NCI-H2107 treated with DMSO at 0.1 percent for 48 hours (cell line): Measurements from ENCODE around the gene PDCD1.

ENCODE experiments used
- DNase-seq: peaks from one replicate; lab custom pipeline; 2025; ENCODE audit not compliant: unreplicated experiment; lab: John Stamatoyannopoulos, UW

Gene PDCD1

DNA sequence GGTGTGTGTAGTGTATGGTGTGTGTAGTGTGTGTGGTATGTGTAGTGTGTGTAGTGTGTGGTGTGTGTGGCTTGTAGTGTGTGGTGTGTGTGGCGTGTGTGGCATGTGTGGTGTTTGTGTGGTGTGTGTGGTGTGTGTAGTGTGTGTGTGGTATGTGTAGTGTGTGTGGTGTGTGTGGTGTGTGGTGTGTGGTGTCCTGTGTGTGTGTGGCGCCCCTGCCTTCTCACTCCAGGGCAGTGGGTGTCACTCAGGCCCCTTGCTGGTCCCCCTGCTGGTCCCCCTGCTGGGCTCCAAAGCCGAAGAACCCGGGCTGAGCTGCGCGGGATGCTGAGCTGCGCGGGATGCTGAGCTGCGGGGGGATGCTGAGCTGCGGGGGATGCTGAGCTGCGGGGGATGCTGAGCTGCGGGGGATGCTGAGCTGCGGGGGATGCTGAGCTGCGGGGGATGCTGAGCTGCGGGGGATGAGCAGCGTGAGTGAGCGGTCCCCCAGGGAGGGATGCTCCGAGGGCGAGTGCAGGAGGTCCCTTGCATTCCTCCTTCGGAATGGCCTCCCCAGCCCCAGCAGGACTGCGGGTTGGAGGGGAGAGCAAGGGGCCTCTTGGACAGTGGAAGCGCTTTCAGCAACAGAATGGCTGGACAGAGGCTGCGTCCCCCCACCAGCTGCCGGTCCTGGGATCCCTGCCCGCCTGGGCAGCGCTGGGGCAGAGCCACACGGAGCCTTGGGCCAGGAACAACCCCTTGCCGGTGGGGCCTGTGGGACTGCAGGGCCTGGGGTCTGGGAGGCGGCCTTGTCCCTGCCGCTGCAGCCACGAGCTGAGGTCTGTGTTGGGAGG is 7.5 kb upstream of the PDCD1 start:
- DNase-seq = no peak

DNA sequence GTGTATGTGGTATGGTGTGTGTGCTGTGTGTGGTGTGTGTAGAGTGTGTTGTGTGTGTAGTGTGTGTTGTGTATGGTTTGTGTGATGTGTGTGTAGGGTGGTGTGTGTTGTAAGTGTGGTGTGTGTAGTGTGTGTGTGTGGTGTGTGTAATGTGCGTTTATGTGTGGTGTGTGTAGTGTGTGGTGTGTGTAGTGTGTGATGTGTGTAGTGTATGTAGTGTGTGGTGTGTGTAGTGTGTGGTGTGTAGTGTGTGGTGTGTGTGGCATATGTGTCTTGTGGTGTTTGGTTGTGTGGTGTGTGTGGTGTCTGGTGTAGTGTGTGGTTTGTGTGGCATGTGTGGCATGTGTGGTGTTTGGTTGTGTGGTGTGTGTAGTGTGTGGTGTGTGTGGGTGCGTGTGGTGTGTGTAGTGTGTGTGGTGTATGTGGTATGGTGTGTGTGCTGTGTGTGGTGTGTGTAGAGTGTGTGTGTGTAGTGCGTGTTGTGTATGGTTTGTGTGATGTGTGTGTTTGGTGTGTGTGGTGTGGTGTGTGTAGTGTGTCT is 6.8 kb upstream of the PDCD1 start:
- no peak for DNase-seq

DNA sequence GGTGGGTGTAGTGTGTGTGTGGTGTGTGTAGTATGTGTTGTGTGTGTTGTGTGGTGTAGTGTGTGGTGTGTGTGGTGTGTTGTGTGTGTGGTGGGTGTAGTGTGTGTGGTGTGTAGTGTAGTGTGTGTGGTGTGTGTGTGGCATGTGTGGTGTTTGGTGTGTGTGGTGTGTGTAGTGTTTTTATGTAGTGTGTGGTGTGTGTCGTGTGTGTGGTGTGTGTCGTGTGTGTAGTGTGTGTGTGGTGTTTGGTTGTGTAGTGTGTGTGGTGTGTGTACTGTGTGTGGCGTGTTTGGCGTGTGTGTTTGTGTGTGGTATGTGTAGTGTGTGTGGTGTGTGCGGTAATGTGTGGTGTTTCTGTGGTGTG is 6.1 kb upstream of the PDCD1 start:
- no peak for DNase-seq

DNA sequence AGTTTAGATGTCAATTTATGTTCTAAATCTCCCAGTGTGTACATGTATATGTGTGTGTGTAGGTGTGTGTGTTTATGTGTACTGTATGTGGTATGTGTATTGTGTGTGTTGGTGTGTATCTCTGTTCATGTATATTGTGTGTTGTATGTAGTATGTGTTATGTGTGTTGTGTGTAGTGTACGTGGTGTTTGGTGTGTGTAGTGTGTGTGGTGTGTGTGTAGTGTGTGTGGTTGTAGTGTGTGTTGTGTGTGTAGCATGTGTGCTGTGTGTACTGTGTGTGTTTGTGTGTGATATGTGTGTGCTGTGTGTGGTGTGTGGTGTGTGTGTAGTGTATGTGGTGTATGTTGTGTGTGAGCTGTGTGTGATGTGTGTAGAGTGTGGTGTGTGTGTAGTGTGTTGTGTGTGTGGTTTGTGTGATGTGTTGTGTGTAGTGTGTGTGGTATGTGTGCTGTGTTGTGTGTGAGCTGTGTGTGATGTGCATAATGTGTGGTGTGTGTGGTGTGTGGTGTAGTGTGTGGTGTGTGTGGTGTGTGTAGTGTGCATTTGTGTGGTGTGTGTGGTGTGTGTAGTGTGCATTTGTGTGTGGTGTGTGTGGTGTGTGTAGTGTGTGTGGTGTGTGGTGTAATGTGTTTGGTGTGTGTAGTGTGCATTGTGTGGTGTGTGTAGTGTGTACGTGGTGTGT is 5.6 kb upstream of the PDCD1 start:
- no peak for DNase-seq

DNA sequence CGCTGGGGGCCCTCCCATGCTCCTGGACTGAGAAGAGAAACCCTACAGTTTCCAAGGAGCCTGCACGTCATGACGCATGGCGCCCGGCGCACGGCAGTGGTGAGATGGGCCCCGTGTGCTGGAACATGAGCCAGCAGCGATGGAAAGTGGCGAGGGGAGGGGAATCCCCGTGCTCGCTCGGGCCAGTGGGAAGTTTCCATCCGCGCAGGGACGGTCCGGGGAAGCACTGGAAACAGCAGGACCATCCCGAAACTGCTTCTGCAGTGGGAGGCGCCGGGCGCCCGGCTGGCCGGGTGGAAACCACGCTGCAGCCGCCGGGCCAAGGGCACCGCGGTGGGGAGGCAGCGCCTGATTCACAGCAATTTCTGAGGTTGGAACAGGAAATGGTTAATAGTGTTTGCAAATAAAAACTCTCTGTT is 4.9 kb upstream of the PDCD1 start:
- no peak for DNase-seq

DNA sequence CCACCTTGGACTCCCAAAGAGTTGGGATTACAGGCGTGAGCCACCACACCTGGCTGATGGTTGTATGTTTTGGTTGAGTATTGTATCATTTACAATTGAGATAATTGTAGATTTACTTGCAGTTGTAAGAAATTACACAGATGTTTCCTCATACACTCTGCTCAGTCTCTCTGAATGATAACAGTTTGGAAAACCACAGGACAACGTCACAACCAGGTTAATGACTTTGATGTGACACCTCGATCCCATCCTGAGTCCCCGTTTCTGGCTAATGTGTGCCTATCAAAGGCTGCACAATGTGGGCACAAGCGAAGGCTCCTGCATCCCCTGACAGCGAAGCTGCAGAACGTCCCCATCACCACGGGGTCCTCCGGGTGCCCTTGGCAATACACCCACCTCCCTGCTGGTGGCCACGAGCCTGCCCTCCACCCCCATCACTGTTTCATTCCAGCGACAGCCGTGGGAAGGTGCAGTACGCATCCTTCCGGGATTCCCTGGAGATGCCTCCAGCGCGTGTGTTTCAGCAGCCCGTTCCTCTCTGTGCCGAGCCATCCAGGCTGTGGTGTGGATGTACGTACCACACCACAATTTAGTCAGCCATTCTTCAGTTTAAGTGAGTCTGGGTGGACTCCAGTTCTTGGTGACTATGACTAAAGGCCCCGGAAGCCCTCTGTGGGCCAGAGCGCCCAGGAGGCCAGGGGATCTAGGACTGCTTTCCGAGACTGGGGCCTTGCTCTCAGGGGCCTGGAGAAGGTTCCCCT is 4.3 kb upstream of the PDCD1 start:
- no peak for DNase-seq

DNA sequence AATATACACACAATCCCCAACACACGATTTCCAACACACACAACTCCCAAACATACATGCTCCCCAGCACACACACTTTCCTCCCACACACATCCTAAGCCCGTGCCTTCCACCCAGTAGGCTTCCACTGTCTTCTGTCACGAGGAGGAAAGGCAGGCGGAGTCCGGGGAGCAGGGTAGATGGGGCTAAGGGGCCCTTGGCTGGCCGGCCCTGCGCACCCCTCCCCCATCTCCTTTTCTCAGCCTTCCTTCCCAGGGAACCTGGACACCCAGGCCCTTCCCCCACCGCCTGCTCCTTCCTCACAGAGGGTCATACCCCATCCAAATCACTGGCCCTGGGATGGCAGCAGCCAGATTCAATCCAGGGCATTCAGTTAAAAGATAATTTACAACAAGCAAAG is 3.4 kb upstream of the PDCD1 start:
- DNase-seq = no peak

DNA sequence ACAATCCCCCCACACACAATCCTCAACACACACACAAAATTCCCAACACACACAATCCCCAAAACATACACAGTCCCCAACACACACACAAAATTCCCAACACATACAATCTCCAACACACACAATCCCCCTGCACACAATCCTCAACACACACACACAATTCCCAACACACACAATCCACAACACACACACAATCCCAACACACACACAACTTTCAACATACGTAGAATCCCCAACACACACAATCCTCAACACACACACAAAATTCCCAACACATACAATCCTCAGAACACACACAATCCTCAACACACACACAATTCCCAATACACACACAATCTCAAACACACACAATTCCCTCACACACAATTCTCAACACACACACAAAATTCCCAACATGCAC is 2.6 kb upstream of the PDCD1 start:
- DNase-seq = no peak

DNA sequence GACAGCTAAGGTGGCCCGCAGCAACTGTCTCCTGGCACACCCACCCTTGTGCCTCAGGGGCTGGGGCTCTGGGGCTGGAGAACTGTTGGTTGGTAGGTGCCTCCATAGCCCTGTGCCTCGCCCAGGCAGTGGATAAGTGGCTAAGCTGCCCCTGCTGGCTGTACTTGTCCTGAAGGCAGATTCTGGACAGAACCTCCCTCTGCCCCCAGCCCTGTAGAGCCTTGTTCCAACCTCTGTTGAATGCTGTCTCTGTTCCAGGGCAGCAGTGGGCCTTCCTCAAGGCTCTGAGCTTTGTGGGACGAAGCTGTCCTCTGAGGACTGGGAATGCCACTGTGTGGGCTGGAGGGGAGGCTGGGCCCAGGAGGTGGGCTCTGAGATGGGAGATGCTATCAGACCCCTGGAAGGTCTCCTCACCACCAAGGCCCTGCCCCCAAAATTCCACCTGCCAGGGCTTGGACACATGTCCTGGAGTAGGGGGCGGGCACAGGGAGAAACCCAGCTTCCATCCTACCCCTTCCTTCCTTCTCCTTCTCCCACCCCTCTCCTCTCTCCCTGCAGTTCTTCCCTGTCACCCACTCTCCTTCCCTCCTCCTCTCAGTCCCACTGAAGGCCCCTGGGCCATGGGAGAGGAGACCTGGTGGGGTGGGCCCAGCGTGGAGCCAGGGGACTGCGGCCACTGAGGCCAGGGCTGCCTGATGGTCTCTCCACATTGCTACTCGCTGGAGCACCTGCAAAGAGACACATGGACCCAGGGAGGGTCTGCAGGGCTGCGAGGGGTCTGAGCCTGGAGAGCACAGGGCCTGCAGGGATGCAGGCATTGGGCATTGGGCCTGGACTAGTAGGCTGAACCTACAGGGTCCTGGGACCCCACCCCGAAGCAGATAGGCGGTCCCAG is 1.7 kb upstream of the PDCD1 start:
- DNase-seq = no peak

DNA sequence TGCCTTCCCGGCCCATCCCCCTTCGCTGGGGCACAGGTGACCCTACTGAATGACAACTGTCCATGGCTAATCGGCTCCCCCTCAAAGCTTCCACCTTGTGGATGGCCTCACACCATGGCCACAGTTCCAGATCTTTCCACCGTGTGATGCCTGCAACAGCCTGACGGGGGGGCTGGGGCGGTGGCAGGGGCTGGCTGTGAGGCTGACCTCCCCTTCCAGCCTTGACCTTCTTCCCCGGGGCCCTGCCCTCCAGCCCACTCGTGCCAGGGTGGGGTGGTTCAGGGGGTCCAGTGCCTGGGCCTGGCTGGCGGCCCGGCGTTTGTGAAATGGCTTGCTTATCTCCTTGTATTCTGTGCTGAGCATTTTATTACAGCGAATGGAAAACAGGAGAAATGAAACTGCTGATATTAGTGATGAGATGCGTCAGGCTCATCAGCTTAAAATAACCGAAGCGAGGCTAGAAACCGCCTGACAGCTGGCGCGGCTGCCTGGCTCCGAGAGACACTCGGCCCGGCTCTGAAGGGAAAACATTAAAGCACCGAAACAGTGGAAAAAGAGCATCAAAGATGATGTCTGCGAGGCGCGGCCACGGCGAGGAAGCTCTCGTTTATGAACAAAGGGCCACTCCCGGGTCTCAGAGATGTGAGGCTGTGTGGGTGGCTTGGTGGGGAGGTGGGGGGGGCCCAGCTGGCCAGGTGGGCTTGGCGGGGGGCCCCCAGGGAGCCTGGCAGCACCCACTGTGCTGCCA is 916 bp upstream of the PDCD1 start:
- no peak for DNase-seq

DNA sequence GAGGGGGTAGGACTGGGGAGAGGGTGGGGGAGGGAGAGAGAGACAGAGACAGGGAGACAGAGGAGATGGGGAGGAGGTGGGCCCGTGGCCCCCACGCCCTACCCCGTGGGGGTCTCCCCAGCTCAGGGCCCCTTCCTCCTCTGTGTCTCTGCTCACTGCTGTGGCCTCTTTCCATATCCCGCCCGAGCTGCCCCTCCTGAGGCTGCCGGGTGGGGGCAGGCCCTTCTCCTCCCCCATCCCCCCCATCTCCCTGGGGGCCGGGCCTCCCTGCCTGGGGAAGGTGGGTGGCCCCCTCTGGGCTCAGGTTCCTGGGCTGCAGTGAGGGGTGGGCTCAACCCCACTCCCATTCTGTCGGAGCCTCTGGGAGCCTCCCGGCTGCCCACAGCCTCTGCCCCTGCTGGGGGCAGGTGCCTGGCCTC is 332 bp upstream of the PDCD1 start:
- no peak for DNase-seq

DNA sequence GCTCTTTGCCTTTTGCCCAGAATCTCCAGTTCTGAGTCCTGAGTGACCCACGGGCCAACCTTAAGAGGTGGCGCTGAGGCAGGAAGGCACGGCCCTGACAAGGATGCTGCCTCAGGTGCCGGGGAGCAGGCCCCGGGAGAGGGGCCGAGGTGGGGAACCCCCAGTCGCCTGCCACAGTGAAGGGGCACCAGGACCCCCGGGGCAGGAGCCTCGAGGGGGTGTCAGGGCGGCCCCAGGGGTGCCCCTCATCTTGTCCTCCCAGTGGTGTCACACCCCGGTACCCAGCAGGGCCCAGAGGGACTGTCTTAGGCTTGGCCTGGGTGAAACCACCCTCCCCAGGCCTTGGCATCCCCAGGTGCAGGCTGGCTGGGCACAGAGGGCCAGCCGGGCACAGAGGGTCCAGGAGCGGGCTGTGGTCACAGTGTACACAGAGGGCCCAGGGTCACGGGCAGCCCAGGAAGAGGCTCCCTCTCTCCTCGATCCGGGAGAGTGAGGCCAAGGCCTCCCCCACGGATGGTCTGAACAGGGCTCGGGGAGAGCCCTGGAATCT is 1.0 kb downstream of the PDCD1 start:
- no peak for DNase-seq

DNA sequence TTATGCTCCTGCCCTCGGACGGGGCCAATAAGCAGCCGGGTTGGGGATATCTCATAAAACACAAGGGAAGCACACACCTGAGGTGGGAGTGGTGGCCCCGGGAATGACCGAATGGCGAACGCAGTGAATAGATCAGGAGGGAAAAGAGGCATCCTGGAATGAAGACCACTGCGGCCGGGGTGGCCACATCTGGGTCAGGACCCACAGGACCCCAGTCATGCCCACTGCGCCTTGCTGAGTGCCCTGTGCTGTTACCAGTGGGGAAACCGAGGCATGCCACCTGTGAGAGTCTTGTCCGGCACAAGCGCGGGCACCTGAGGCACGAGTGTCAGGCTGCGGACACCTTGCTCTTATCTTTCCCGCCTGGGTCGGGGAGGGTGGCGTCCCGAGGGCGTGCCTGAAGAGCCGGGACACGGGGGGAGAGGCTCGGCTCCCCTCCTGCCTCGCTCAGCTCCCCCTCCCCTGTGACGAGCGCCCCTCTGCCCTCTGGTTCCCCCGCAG is 1.6 kb downstream of the PDCD1 start:
- DNase-seq = no peak

DNA sequence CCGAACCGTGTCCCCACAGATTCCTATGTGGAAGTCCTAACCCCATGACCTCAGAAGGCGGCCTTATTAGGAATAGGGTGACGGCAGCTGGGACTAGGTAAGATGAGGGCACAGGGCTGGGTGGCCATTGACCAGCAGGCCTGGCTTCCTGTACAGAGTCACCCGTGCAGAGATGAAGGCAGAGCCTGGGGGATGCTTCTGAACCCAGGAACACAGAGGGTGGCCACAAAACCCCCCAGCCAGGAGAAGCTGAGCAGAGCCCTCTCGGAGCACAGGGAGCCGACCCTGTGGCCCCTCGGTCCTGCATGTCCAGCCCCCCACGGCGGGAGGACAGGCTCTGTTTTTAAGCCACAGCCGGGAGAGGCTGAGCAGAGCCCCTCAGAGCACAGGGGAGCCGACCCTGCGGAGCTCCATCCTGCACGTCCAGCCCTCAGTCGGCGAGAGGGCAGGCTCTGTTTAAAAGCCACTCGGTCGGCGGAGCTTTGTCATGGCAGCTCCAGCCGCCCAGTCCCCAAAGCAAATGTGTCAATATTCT is 2.7 kb downstream of the PDCD1 start:
- DNase-seq = no peak

DNA sequence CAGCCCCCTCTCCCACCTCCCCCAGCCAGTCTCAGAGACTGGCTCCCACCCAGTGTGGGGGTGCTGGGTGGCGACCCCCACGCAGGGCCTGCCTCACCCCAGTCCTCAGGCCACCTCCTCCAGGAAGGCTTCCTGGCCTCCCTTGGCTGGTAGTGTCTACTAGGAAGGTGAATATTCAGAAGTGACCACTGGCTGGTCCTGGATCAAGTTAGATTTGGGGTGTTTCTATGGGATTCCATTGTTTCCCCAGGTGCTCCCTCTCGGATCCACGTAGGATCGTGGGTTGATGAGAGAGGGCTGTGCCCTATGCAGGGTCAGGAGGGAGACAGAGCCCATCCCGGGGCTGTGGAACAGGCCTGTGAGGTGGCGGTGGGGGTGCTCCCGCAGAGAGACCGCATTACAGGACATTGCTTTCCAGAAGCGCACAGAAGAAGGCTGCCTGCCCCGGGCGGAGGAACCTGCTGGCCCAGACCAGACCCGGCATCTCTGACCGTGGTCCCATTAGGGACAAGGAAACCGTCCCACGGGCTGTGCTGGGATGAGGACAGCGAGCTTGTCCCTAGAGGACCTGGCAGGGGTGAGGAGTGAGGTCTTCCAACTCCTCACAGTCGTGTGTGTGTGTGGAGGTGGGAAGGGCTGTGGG is 3.3 kb downstream of the PDCD1 start:
- DNase-seq = no peak

DNA sequence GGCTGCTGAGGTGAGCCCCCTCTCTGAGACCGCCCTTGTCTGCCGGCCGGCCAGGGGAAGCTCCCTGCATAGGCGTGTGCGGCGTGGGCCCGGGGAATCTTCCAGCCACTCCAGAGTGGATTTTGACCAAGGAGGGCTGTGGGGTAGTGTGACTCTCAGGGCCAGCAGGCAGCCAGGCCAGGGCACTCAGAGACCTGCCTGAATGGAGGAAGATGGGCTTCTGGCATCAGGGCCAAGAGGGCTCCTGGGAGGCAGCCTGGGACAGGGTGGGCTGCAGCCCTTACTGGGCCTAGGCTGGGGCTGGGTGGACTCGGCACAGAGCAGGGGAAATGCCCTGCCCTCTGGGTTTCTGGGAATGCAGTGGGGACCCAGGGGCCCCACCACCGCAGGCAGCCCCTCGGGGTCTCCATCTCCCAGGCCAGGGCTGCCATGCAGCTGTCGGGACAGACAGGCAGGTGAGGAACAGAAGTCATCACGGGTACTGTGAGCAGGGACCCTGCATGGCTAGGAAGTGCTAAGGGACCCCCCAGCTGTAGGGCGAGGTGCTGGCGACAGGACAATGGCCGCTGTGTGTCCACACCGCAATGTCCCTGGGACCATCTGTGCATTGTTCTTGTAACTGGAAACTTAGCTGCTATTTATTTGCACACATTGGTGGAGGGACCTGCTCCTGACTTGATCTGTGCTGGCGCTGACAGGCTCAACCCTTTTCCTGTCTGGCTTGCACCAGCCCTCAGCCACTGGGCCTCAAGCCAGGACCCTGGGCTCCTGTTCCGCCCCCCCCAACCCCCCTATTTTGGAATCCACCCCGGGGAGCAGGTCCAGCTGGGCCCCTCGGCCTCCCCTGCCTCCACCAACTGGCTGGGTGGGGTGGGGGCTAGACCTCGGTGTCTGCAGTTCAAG is 4.1 kb downstream of the PDCD1 start:
- DNase-seq = no peak

DNA sequence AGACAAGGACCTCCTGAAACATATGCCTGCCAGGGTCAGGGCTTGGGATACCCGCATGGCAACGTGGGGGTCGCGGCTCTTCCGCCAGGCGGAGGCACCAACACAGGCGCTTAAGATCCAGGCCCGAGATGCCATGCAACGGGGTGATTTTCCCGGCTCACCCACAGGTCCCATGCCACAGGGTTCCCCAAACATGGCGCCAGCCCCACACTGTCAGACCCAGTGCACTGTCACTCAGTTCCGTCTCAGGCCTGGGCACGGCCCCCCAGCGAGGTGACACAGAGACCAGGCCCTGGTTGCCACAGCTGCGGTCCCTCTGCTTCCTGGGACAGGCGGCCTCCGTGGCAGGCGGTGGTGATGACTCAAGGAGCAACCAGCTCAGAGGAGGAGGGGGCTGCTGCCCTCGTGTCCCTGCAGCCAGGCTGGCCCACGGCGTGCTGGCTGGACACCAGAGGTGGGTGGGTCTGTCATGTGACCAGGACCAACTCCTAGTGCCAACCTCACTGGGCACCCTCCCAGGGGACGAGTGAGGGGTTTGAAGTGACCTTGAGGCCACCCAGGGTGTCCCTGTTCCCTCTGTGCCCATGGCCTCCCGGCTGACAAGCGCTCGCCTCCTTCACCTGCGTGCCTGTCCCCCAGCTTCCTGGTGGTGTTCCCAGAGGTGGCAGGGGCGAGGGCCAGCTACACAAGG is 4.9 kb downstream of the PDCD1 start:
- no peak for DNase-seq
